Suprapubic skin (tissue), 4 donors: Measurements from ENCODE around the gene PRDM10. TPM values are rescaled to one million over a fixed set of nuclear protein-coding genes. Genes with fewer than 3 reads are reported as not detected.

ENCODE experiments used
- DNase-seq, 2 donors: peaks; one replicate each; pipeline ENCODE4 v3.0.0-alpha.2; 2019; ENCODE audit warnings: low spot score in 2 of 2
- H3K27ac ChIP-seq: fragments of 200-600 bp; sonication (generic); one replicate; pipeline ENCODE4 v1.5.1; 2019
- H3K27me3 ChIP-seq: fragments of 200-600 bp; sonication (generic); one replicate; pipeline ENCODE4 v1.5.1; 2019
- H3K36me3 ChIP-seq: fragments of 200-600 bp; sonication (generic); one replicate; pipeline ENCODE4 v1.5.1; 2019
- H3K4me1 ChIP-seq: fragments of 200-600 bp; sonication (generic); one replicate; pipeline ENCODE4 v1.5.1; 2019
- H3K4me3 ChIP-seq: fragments of 200-600 bp; sonication (generic); one replicate; pipeline ENCODE4 v1.5.1; 2019; ENCODE audit warnings: mild to moderate bottlenecking
- H3K9me3 ChIP-seq: fragments of 200-600 bp; sonication (generic); one replicate; pipeline ENCODE4 v1.5.1; 2019
- CTCF ChIP-seq, 2 donors: fragments of 200-600 bp in 1 of 2; fragments of 450-650 bp in 1 of 2; sonication (generic) in 1 of 2; IDR thresholded peaks; one replicate each; pipeline ENCODE4 v1.5.1; 2016 to 2019; ENCODE audit warnings: antibody characterized with exemption in 2 of 2, mild to moderate bottlenecking in 1 of 2, moderate library complexity in 1 of 2
- EP300 ChIP-seq: sonication (generic); formaldehyde crosslinking; IDR thresholded peaks from one replicate; pipeline ENCODE4 v1.6.1; 2017; ENCODE audit warnings: antibody characterized with exemption
- POLR2A ChIP-seq, 2 donors: fragments of 450-650 bp; IDR thresholded peaks; one replicate each; pipeline ENCODE4 v1.6.1; 2017; ENCODE audit warnings: antibody characterized with exemption in 2 of 2, mild to moderate bottlenecking in 2 of 2, moderate library complexity in 2 of 2
- POLR2AphosphoS5 ChIP-seq, 3 donors: sonication (generic); formaldehyde crosslinking; IDR thresholded peaks; one replicate each; pipeline ENCODE4 v1.6.1; 2017; ENCODE audit warnings: antibody characterized with exemption in 3 of 3
- WGBS: methylation state at CpG from one replicate; pipeline ENCODE4 v1.1.5; 2018; 5-methylcytosine and 5-hydroxymethylcytosine counted together
- total RNA-seq, 4 donors: library from RNA; depleted of rRNA; stranded (reverse); fragments of >200 nt; gene quantifications; one replicate each; pipeline ENCODE4 v1.1.0, GENCODE V29; 2016

PRDM10 gene
- total RNA-seq, 4 donors from 2014 or later, result 11.4 to 49.8 (median 13.4) TPM

GRCh38 chr11:130034236-130034635 lies 31.6 kb upstream of the PRDM10 start:
- no peak for TF ChIP-seq POLR2AphosphoS5 (IDR thresholded peaks at IDR 0.05)
- TF ChIP-seq EP300, result no peak
- no peak for TF ChIP-seq POLR2A (IDR thresholded peaks at IDR 0.05)
- no peak for TF ChIP-seq CTCF (IDR thresholded peaks at IDR 0.05)
- no peak for DNase-seq

GRCh38 chr11:130032931-130033330 lies 30.3 kb upstream of the PRDM10 start:
- Histone ChIP-seq H3K36me3 (no peaks in the 10 kb centered on the region), H3K4me3 (no peak overlapping the region), H3K27ac (no peak overlapping the region), H3K4me1 (peaks cover 5% of the 10 kb centered on the region), H3K9me3 (no peaks in the 10 kb centered on the region), H3K27me3 (no peaks in the 10 kb centered on the region)
- TF ChIP-seq CTCF (IDR thresholded peaks at IDR 0.05) (no peak), EP300 (no peak), POLR2AphosphoS5 (IDR thresholded peaks at IDR 0.05) (no peak), POLR2A (IDR thresholded peaks at IDR 0.05) (no peak)
- WGBS, result 94% methylated on average over 44 of the region's 44 CpGs
- DNase-seq, result no peak

More at GRCh38 chr11:130034236-130034635, 31.6 kb upstream of the PRDM10 start:
- Histone ChIP-seq H3K36me3 (no peaks in the 10 kb centered on the region), H3K27me3 (no peaks in the 10 kb centered on the region), H3K9me3 (no peaks in the 10 kb centered on the region), H3K4me3 (no peak overlapping the region), H3K27ac (no peak overlapping the region), H3K4me1 (peaks cover 5% of the 10 kb centered on the region)

- DNase-seq, result no peak
- WGBS, result 95% methylated on average over 2 of the region's 2 CpGs
These were observed 29.3 kb upstream of the PRDM10 start for GRCh38 chr11:130031945-130032344.

GRCh38 chr11:130031056-130031455 lies 28.4 kb upstream of the PRDM10 start:
- no peaks in the 10 kb centered on the region for H3K27me3 ChIP-seq
- H3K27ac ChIP-seq, result no peak overlapping the region
- WGBS, result 83% methylated on average over 1 of the region's 1 CpG
- H3K36me3 ChIP-seq, result no peaks in the 10 kb centered on the region
- no peaks in the 10 kb centered on the region for H3K4me1 ChIP-seq
- no peak for DNase-seq
- no peak for TF ChIP-seq EP300
- TF ChIP-seq CTCF (IDR thresholded peaks at IDR 0.05), result no peak
- TF ChIP-seq POLR2AphosphoS5 (IDR thresholded peaks at IDR 0.05), result no peak
- TF ChIP-seq POLR2A (IDR thresholded peaks at IDR 0.05), result no peak
- H3K4me3 ChIP-seq, result no peak overlapping the region
- no peaks in the 10 kb centered on the region for H3K9me3 ChIP-seq

More at GRCh38 chr11:130031945-130032344, 29.3 kb upstream of the PRDM10 start:
- Histone ChIP-seq H3K4me3 (no peak overlapping the region), H3K9me3 (no peaks in the 10 kb centered on the region), H3K27me3 (no peaks in the 10 kb centered on the region), H3K36me3 (no peaks in the 10 kb centered on the region), H3K27ac (no peak overlapping the region), H3K4me1 (no peaks in the 10 kb centered on the region)
- TF ChIP-seq CTCF (IDR thresholded peaks at IDR 0.05), result no peak
- TF ChIP-seq EP300, result no peak
- TF ChIP-seq POLR2A (IDR thresholded peaks at IDR 0.05), result no peak
- TF ChIP-seq POLR2AphosphoS5 (IDR thresholded peaks at IDR 0.05), result no peak

GRCh38 chr11:130029137-130029536 lies 26.5 kb upstream of the PRDM10 start:
- Histone ChIP-seq H3K9me3 (no peaks in the 10 kb centered on the region), H3K36me3 (no peaks in the 10 kb centered on the region), H3K27ac (no peak overlapping the region), H3K27me3 (no peaks in the 10 kb centered on the region), H3K4me3 (no peak overlapping the region), H3K4me1 (no peaks in the 10 kb centered on the region)
- TF ChIP-seq POLR2AphosphoS5 (IDR thresholded peaks at IDR 0.05), result no peak
- TF ChIP-seq EP300, result no peak
- TF ChIP-seq CTCF (IDR thresholded peaks at IDR 0.05), result no peak
- no peak for TF ChIP-seq POLR2A (IDR thresholded peaks at IDR 0.05)
- 85% methylated on average over 3 of the region's 3 CpGs for WGBS
- no peak for DNase-seq
